NCI-H128 (cell line): ENCODE measurements around the gene TTC21B.
"Not testable (repeated sequence)": the region's sequence is repeated elsewhere in the genome, so short reads cannot be mapped to it uniquely, and the experiment has no call there.

Source experiments
- DNase-seq: peaks from one replicate; lab custom pipeline; 2025; ENCODE audit not compliant: unreplicated experiment; lab: John Stamatoyannopoulos, UW

Gene TTC21B

GRCh38 chr2:165888171-165888570, 65.4 kb downstream of the TTC21B start:
- no peak for DNase-seq

- no peak for DNase-seq
Measured at GRCh38 chr2:165886487-165887146, 67.0 kb downstream of the TTC21B start.

- no peak for DNase-seq
Measured at GRCh38 chr2:165877565-165878550, 75.7 kb downstream of the TTC21B start.

GRCh38 chr2:165876712-165877111, 76.9 kb downstream of the TTC21B start:
- no peak for DNase-seq

- no peak for DNase-seq
Measured at GRCh38 chr2:165876269-165876668, 77.3 kb downstream of the TTC21B start.

GRCh38 chr2:165874445-165875039, 79.0 kb downstream of the TTC21B start:
- peak; percentile 18 for DNase-seq

GRCh38 chr2:165872101-165872791, 81.3 kb downstream of the TTC21B start:
- DNase-seq, result no peak

GRCh38 chr2:165871025-165871424, 82.6 kb downstream of the TTC21B start:
- no peak for DNase-seq

GRCh38 chr2:165870346-165870745, 83.2 kb downstream of the TTC21B start:
- no peak for DNase-seq

GRCh38 chr2:165868211-165868610, 85.4 kb downstream of the TTC21B start:
- peak; percentile 68 for DNase-seq

GRCh38 chr2:165864296-165864695, 89.3 kb downstream of the TTC21B start:
- no peak for DNase-seq

- peak; percentile 11 for DNase-seq
Measured at GRCh38 chr2:165863810-165864261, 89.7 kb downstream of the TTC21B start.

GRCh38 chr2:165861083-165861482, 92.5 kb downstream of the TTC21B start:
- DNase-seq, result not testable (repeated sequence)

- not testable (repeated sequence) for DNase-seq
Measured at GRCh38 chr2:165859723-165860122, 93.9 kb downstream of the TTC21B start.

- DNase-seq, result no peak
Measured at GRCh38 chr2:165857876-165858275, 95.7 kb downstream of the TTC21B start.

- DNase-seq, result no peak
Measured at GRCh38 chr2:165852394-165852793, 101.2 kb downstream of the TTC21B start.

GRCh38 chr2:165847001-165847400, 106.6 kb downstream of the TTC21B start:
- DNase-seq, result no peak

GRCh38 chr2:165846056-165846455, 107.5 kb downstream of the TTC21B start:
- DNase-seq, result no peak

- DNase-seq, result no peak
Measured at GRCh38 chr2:165844216-165844615, 109.4 kb downstream of the TTC21B start.

GRCh38 chr2:165843351-165843750, 110.2 kb downstream of the TTC21B start:
- DNase-seq, result no peak
